ENCODE data around the gene NT5E.
A peak's percentile ranks its signal among the peaks of the same experiment; 100 is the strongest.

The NT5E gene

DNA sequence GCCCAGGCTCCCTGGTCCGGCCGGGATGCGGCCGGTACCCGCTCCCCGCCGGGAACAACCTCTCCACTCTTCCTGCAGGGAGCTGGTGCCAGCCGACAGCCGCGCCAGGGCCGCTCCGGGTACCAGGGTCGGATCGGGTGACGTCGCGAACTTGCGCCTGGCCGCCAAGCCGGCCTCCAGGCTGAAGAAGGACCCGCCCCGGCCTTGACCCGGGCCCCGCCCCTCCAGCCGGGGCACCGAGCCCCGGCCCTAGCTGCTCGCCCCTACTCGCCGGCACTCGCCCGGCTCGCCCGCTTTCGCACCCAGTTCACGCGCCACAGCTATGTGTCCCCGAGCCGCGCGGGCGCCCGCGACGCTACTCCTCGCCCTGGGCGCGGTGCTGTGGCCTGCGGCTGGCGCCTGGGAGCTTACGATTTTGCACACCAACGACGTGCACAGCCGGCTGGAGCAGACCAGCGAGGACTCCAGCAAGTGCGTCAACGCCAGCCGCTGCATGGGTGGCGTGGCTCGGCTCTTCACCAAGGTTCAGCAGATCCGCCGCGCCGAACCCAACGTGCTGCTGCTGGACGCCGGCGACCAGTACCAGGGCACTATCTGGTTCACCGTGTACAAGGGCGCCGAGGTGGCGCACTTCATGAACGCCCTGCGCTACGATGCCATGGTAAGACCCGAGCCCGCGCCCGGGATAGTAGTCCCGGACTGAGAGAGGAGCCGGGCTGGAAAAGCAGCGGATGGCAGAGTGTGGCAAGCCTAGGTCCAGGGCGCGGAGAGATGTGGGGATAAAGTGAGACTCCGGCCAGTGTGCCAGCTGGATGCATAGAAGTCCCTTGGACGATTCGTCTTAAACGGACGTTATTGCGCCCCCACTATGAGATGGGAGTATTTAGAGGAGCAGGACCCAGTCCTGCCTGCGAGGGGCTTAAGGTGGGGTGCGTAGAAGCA lies at the start of gene NT5E:
Gene NT5E (plus strand): TSS at position 266 of the 942 bp plus-strand sequence. CDS start 57 bp downstream, at position 323.
- TF ChIP-seq, protein P1, sequence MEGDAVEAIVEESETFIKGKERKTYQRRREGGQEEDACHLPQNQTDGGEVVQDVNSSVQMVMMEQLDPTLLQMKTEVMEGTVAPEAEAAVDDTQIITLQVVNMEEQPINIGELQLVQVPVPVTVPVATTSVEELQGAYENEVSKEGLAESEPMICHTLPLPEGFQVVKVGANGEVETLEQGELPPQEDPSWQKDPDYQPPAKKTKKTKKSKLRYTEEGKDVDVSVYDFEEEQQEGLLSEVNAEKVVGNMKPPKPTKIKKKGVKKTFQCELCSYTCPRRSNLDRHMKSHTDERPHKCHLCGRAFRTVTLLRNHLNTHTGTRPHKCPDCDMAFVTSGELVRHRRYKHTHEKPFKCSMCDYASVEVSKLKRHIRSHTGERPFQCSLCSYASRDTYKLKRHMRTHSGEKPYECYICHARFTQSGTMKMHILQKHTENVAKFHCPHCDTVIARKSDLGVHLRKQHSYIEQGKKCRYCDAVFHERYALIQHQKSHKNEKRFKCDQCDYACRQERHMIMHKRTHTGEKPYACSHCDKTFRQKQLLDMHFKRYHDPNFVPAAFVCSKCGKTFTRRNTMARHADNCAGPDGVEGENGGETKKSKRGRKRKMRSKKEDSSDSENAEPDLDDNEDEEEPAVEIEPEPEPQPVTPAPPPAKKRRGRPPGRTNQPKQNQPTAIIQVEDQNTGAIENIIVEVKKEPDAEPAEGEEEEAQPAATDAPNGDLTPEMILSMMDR (IDR thresholded peaks at IDR 0.05; ENCODE audit: low read depth, low read length): peak; percentile 1

GRCh38 chr6:85400331-85400730 lies 49.6 kb upstream of the NT5E start:
- H3K4me3 ChIP-seq (replicated peaks in 1 of 2; ENCODE audit: low read depth in 2 of 2, low read length in 2 of 2): no peak overlapping the region
- TF ChIP-seq, protein P1 (IDR thresholded peaks at IDR 0.05; ENCODE audit: low read depth, low read length): no peak
- DNase-seq (ENCODE audit: low read depth in 2 of 2): no peak

More for the DNA sequence above, at the start of gene NT5E:
- DNase-seq (ENCODE audit: low read depth in 2 of 2): peak; percentile 80 to 82
- peak within 1 kb of the TSS; percentile 82 to 87 for H3K4me3 ChIP-seq (replicated peaks in 1 of 2; ENCODE audit: low read depth in 2 of 2, low read length in 2 of 2)

- H3K4me3 ChIP-seq (replicated peaks in 1 of 2; ENCODE audit: low read depth in 2 of 2, low read length in 2 of 2): no peak overlapping the region
- TF ChIP-seq, protein P1 (IDR thresholded peaks at IDR 0.05; ENCODE audit: low read depth, low read length): no peak
- no peak for DNase-seq (ENCODE audit: low read depth in 2 of 2)
Measured at GRCh38 chr6:85401186-85402021, 48.5 kb upstream of the NT5E start.

- TF ChIP-seq, protein P1 (IDR thresholded peaks at IDR 0.05; ENCODE audit: low read depth, low read length): no peak
- no peak overlapping the region for H3K4me3 ChIP-seq (replicated peaks in 1 of 2; ENCODE audit: low read depth in 2 of 2, low read length in 2 of 2)
- no peak for DNase-seq (ENCODE audit: low read depth in 2 of 2)
Measured at GRCh38 chr6:85402071-85402470, 47.8 kb upstream of the NT5E start.

DNA sequence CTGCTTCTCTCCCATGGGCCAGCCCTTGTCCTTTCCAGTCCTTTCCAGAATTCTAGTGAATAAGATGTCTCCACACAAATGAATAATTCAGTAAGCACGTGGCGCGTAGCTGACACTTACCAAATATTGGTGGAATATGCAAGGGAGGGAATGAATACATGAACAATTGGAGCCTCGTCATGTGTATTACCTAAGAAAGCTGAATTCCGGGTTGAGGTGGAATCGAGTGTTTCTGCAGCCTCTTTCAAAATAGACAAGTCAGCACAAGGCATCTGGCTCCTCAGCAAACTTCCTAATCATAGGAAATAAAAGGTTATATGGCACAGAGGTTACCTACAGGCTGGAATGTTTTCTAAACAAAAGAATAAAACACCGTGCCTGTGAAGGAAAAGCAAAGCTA lies 47.0 kb upstream of the NT5E start:
- H3K4me3 ChIP-seq (replicated peaks in 1 of 2; ENCODE audit: low read depth in 2 of 2, low read length in 2 of 2): no peak overlapping the region
- peak in 1 of 2 donors; percentile 76 for DNase-seq (ENCODE audit: low read depth in 2 of 2)

More for the DNA sequence above, 47.0 kb upstream of the NT5E start:
- TF ChIP-seq, protein P1 (IDR thresholded peaks at IDR 0.05; ENCODE audit: low read depth, low read length): no peak
